ENCODE results near the gene EVI2A.

The EVI2A gene

DNA sequence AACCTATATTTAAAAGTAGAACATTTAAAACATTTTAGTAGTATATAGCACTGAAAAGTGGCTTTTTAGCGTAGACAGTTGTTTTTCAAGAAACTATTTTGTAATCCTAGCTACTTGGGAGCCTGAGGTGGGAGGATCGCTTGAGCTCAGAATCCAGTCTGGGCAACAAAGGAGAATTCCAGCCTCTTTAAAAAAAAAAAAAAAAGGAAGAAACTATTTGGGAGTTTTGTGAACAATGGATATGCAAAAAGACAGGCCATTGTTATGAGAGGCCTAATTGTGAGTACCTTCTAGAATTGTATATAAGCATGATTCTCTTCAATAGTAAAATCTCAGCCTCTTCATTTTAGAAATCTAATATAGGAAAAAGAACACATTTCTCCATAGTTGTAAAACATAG, 42.0 kb downstream of the EVI2A start (continued):
- TF ChIP-seq, protein P1, sequence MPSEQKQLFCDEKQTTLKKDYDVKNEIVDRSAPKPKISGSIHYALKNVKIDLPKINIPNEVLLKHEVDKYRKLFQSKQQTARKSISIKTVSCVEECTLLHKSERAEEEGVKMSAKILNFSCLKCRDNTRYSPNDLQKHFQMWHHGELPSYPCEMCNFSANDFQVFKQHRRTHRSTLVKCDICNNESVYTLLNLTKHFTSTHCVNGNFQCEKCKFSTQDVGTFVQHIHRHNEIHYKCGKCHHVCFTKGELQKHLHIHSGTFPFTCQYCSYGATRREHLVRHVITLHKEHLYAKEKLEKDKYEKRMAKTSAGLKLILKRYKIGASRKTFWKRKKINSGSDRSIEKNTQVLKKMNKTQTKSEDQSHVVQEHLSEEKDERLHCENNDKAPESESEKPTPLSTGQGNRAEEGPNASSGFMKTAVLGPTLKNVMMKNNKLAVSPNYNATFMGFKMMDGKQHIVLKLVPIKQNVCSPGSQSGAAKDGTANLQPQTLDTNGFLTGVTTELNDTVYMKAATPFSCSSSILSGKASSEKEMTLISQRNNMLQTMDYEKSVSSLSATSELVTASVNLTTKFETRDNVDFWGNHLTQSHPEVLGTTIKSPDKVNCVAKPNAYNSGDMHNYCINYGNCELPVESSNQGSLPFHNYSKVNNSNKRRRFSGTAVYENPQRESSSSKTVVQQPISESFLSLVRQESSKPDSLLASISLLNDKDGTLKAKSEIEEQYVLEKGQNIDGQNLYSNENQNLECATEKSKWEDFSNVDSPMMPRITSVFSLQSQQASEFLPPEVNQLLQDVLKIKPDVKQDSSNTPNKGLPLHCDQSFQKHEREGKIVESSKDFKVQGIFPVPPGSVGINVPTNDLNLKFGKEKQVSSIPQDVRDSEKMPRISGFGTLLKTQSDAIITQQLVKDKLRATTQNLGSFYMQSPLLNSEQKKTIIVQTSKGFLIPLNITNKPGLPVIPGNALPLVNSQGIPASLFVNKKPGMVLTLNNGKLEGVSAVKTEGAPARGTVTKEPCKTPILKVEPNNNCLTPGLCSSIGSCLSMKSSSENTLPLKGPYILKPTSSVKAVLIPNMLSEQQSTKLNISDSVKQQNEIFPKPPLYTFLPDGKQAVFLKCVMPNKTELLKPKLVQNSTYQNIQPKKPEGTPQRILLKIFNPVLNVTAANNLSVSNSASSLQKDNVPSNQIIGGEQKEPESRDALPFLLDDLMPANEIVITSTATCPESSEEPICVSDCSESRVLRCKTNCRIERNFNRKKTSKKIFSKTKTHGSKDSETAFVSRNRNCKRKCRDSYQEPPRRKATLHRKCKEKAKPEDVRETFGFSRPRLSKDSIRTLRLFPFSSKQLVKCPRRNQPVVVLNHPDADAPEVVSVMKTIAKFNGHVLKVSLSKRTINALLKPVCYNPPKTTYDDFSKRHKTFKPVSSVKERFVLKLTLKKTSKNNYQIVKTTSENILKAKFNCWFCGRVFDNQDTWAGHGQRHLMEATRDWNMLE (tag by site-specific recombination; conservative IDR thresholded peaks at IDR 0.05; ENCODE audit: low read depth), result no peak

DNA sequence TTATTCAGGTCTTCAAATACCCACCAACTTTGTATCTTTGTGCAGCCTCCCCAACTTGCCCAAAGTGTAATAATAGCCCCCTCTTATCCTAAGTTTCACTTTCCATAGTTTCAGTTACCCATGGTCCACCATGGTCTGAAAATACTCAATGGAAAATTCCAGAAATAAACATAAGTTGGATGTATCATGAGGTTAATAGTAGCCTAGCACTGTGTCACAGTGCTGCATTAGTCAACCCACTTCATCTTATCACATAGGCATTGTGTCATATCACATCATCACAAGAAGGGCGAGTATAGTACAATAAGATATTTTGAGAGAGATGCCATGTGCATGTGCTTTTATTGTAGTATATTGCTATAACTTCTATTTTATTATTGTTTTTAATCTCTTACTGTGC, 46.3 kb downstream of the EVI2A start:
- H3K4me1 ChIP-seq (ENCODE audit: control insufficient read depth, insufficient read depth, low read length), result no peaks in the 10 kb centered on the region; the same call in 1 of the 2 replicates
- ChIA-PET CTCF (interaction anchor here (0.6 kb wide), 1 partner anchor 304 kb away, joined by 3 read pairs; no protein-coding TSS in a partner anchor), POLR2A (no interaction called here)
- no peak overlapping the region for H3K4me3 ChIP-seq (ENCODE audit: low read depth, low read length)
- TF ChIP-seq ZNF114 (tag by site-specific recombination; IDR thresholded peaks at IDR 0.05), result no peak
- TF ChIP-seq MEIS1 (CRISPR knock-in tag; IDR thresholded peaks at IDR 0.05; ENCODE audit: borderline replicate concordance), result no peak
- no peak for TF ChIP-seq ZFP37 (tag by site-specific recombination; IDR thresholded peaks at IDR 0.05)
- TF ChIP-seq ZNF423 (tag by site-specific recombination; IDR thresholded peaks at IDR 0.05), result no peak
- TF ChIP-seq ZNF266 (tag by site-specific recombination; IDR thresholded peaks at IDR 0.05; ENCODE audit: low read depth), result no peak
- TF ChIP-seq ZNF10 (tag by site-specific recombination; IDR thresholded peaks at IDR 0.05), result no peak
- no peak for TF ChIP-seq ZNF140 (tag by site-specific recombination; IDR thresholded peaks at IDR 0.05)
- TF ChIP-seq ZNF112 (tag by site-specific recombination; IDR thresholded peaks at IDR 0.05), result no peak
- no peak for TF ChIP-seq ZNF585B (tag by site-specific recombination; IDR thresholded peaks at IDR 0.05)
- TF ChIP-seq, protein P2, sequence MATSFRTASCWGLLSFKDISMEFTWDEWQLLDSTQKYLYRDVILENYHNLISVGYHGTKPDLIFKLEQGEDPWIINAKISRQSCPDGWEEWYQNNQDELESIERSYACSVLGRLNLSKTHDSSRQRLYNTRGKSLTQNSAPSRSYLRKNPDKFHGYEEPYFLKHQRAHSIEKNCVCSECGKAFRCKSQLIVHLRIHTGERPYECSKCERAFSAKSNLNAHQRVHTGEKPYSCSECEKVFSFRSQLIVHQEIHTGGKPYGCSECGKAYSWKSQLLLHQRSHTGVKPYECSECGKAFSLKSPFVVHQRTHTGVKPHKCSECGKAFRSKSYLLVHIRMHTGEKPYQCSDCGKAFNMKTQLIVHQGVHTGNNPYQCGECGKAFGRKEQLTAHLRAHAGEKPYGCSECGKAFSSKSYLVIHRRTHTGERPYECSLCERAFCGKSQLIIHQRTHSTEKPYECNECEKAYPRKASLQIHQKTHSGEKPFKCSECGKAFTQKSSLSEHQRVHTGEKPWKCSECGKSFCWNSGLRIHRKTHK (tag by site-specific recombination; IDR thresholded peaks at IDR 0.05), result no peak
- TF ChIP-seq ZFP3 (tag by site-specific recombination; IDR thresholded peaks at IDR 0.05; ENCODE audit: low read depth), result no peak
- no peak for TF ChIP-seq ZSCAN23 (tag by site-specific recombination; IDR thresholded peaks at IDR 0.05)
- TF ChIP-seq, protein P3, sequence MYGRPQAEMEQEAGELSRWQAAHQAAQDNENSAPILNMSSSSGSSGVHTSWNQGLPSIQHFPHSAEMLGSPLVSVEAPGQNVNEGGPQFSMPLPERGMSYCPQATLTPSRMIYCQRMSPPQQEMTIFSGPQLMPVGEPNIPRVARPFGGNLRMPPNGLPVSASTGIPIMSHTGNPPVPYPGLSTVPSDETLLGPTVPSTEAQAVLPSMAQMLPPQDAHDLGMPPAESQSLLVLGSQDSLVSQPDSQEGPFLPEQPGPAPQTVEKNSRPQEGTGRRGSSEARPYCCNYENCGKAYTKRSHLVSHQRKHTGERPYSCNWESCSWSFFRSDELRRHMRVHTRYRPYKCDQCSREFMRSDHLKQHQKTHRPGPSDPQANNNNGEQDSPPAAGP (tag by site-specific recombination; IDR thresholded peaks at IDR 0.05), result no peak
- TF ChIP-seq ZNF48 (tag by site-specific recombination; IDR thresholded peaks at IDR 0.05), result no peak
- TF ChIP-seq KLF9 (tag by site-specific recombination; IDR thresholded peaks at IDR 0.05; ENCODE audit: low read depth), result no peak
- no peaks in the 10 kb centered on the region for H3K9me3 ChIP-seq (ENCODE audit: control insufficient read depth, insufficient read depth, low read depth, low read length)
- H3K27ac ChIP-seq (ENCODE audit: extremely low read depth, low read depth, low read length), result no peak overlapping the region
- H3K36me3 ChIP-seq (ENCODE audit: control insufficient read depth in 2 of 2, insufficient read depth in 1 of 2, low read length in 2 of 2), result peaks cover 24 to 28% of the 10 kb centered on the region in 2 experiments

DNA sequence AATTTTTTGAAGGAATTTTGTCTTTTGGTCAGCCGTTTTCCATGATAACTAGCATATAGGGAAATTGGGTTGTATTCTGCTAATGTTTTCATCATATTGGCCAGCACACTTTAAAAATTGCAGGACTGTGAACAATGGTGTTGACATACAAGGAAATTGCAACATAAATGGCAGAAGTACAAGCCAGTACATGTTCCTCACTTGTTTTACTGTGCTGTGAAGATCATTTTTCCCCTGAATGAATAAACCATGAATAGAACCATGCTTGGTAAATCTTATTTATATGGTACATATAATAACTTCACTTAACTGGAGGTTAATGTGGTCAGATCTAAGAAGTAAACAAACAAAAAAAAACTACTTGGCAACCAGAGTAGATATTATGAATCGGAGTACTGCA, 47.2 kb downstream of the EVI2A start:
- H3K4me3 ChIP-seq (ENCODE audit: low read depth, low read length), result no peak overlapping the region
- H3K4me1 ChIP-seq (ENCODE audit: control insufficient read depth, insufficient read depth, low read length), result peaks cover 6% of the 10 kb centered on the region
- H3K36me3 ChIP-seq (ENCODE audit: control insufficient read depth in 2 of 2, insufficient read depth in 1 of 2, low read length in 2 of 2), result peaks cover 24 to 36% of the 10 kb centered on the region in 2 experiments
- H3K9me3 ChIP-seq (ENCODE audit: control insufficient read depth, insufficient read depth, low read depth, low read length), result no peaks in the 10 kb centered on the region
- ChIA-PET POLR2A (no interaction called here), CTCF (no interaction called here)
- no peak overlapping the region for H3K27ac ChIP-seq (ENCODE audit: extremely low read depth, low read depth, low read length)
- TF ChIP-seq ZNF211 (tag by site-specific recombination; IDR thresholded peaks at IDR 0.05; ENCODE audit: low read depth) (no peak), ZNF311 (tag by site-specific recombination; IDR thresholded peaks at IDR 0.05; ENCODE audit: borderline replicate concordance) (no peak)
- TF ChIP-seq, protein P4, sequence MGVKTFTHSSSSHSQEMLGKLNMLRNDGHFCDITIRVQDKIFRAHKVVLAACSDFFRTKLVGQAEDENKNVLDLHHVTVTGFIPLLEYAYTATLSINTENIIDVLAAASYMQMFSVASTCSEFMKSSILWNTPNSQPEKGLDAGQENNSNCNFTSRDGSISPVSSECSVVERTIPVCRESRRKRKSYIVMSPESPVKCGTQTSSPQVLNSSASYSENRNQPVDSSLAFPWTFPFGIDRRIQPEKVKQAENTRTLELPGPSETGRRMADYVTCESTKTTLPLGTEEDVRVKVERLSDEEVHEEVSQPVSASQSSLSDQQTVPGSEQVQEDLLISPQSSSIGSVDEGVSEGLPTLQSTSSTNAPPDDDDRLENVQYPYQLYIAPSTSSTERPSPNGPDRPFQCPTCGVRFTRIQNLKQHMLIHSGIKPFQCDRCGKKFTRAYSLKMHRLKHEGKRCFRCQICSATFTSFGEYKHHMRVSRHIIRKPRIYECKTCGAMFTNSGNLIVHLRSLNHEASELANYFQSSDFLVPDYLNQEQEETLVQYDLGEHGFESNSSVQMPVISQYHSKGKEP (tag by site-specific recombination; IDR thresholded peaks at IDR 0.05), result peak; percentile 93
- TF ChIP-seq, protein P5, sequence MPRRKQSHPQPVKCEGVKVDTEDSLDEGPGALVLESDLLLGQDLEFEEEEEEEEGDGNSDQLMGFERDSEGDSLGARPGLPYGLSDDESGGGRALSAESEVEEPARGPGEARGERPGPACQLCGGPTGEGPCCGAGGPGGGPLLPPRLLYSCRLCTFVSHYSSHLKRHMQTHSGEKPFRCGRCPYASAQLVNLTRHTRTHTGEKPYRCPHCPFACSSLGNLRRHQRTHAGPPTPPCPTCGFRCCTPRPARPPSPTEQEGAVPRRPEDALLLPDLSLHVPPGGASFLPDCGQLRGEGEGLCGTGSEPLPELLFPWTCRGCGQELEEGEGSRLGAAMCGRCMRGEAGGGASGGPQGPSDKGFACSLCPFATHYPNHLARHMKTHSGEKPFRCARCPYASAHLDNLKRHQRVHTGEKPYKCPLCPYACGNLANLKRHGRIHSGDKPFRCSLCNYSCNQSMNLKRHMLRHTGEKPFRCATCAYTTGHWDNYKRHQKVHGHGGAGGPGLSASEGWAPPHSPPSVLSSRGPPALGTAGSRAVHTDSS (tag by site-specific recombination; IDR thresholded peaks at IDR 0.05), result no peak
- TF ChIP-seq, protein P6, sequence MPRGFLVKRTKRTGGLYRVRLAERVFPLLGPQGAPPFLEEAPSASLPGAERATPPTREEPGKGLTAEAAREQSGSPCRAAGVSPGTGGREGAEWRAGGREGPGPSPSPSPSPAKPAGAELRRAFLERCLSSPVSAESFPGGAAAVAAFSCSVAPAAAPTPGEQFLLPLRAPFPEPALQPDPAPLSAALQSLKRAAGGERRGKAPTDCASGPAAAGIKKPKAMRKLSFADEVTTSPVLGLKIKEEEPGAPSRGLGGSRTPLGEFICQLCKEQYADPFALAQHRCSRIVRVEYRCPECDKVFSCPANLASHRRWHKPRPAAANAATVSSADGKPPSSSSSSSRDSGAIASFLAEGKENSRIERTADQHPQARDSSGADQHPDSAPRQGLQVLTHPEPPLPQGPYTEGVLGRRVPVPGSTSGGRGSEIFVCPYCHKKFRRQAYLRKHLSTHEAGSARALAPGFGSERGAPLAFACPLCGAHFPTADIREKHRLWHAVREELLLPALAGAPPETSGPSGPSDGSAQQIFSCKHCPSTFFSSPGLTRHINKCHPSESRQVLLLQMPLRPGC (tag by site-specific recombination; IDR thresholded peaks at IDR 0.05), result no peak

Measured in HEK293 (cell line).